ENCODE measurements around the gene GPRC5B. TPM values are rescaled to one million over a fixed set of nuclear protein-coding genes. Genes with fewer than 3 reads are reported as not detected.

The GPRC5B gene
- total RNA-seq, 6 donors from 2014 or later = 3.6 to 21.5 (median 5.5) TPM

DNA sequence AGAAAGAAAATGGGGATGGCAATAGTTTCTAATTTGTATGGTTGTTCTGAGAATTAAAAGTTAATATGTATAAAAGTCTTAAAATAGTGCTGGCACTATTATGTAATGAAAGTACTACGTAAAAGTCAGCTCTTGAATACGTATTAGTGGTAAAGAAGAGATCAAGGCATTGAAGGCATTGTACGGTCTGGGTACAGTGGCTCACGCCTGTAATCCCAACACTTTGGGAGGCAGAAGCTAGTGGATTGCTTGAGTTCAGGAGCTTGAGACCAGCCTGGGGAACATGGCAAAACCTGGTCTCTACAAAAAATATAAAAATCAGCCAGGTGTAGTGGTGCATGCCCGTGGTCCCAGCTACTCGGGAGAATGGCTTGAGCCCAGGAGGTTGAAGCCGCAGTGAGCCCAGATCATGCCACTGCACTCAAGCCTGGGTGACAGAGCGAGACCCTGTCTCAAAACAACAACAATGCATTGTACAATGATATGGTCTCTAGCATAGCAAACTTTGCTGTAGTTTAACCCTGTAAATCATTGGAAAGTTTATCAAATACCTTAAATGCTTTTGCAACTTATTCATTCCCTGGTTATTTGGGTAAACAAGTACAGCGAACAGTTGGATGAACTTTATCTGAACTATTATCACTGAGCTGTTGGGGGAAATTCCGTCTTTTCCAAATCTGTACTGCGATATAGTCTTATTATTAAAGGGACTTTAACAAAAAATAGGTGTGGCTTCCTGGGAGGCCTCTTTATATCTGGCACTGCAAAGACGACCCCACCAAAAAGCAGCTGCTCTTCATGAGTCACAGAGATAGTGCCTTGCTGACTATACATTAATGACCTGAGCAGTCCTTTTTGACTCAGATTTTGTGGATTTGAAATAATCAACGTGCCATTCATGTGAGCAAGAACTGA is 73.6 kb downstream of the GPRC5B start:
- peak overlapping the region in 1 of 4 donors; percentile 4 for H3K27ac ChIP-seq
- TF ChIP-seq EP300 (IDR thresholded peaks at IDR 0.05) (no peak), POLR2AphosphoS5 (IDR thresholded peaks at IDR 0.05) (no peak)
- 77 to 79% methylated on average over 13 of the region's 13 CpGs for WGBS, 2 donors
- DNase-seq (no peak), ATAC-seq (ENCODE audit: low FRiP score in 2 of 2) (peak in 1 of 2 donors; percentile 50)
- no peak overlapping the region for H3K4me3 ChIP-seq
- H3K4me1 ChIP-seq = peaks cover 0 to 16% (median 6%) of the 10 kb centered on the region in 4 donors
- H3K9me3 ChIP-seq = peaks cover 0 to under 1% (median 0%) of the 10 kb centered on the region in 4 donors
- H3K27me3 ChIP-seq = no peaks in the 10 kb centered on the region
- H3K36me3 ChIP-seq = no peaks in the 10 kb centered on the region

DNA sequence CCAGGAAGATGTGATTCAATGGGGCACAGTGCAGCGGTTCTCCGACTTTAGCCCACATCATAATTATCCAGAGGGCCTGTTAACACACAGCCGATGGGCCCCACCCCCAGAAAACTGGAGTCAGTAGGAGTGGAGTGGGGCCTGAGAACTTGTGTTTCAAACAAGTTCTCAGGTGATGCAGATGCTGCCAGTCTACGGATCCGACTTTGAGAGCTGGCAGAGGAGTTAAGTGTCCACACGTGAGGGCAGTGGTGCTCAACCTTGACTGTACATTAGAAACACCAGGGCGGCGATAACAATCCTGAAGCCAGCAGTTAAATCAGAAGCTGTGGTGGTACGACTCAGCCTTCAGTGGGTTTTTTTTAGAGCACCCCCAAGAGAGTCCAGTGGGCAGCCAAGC is 75.0 kb downstream of the GPRC5B start:
- Histone ChIP-seq H3K4me3 (no peak overlapping the region), H3K36me3 (no peaks in the 10 kb centered on the region), H3K4me1 (peaks cover 3 to 16% (median 8%) of the 10 kb centered on the region in 4 donors), H3K27me3 (no peaks in the 10 kb centered on the region), H3K27ac (peak overlapping the region in 1 of 4 donors; percentile 35), H3K9me3 (peaks cover 0 to 7% (median 0%) of the 10 kb centered on the region in 4 donors)
- DNase-seq (no peak), ATAC-seq (ENCODE audit: low FRiP score in 2 of 2) (no peak)
- WGBS, 2 donors = 88 to 89% methylated on average over 8 to 9 of the region's 9 CpGs
- TF ChIP-seq CTCF (IDR thresholded peaks at IDR 0.05) (no peak), POLR2AphosphoS5 (IDR thresholded peaks at IDR 0.05) (no peak), EP300 (IDR thresholded peaks at IDR 0.05) (no peak), POLR2A (IDR thresholded peaks at IDR 0.05) (no peak)

- no peak for ATAC-seq (ENCODE audit: low FRiP score in 2 of 2)
- Histone ChIP-seq H3K9me3 (peaks cover 0 to 7% (median 0%) of the 10 kb centered on the region in 4 donors), H3K36me3 (no peaks in the 10 kb centered on the region), H3K4me1 (peaks cover 3 to 21% (median 10%) of the 10 kb centered on the region in 4 donors), H3K27me3 (no peaks in the 10 kb centered on the region), H3K27ac (peak overlapping the region in 1 of 4 donors; percentile 35), H3K4me3 (no peak overlapping the region)
- DNase-seq = no peak
- WGBS, 2 donors = 61 to 74% methylated on average over 4 of the region's 4 CpGs
- no peak for TF ChIP-seq POLR2AphosphoS5 (IDR thresholded peaks at IDR 0.05)
- TF ChIP-seq EP300 (IDR thresholded peaks at IDR 0.05) = no peak
- no peak for TF ChIP-seq CTCF (IDR thresholded peaks at IDR 0.05)
- no peak for TF ChIP-seq POLR2A (IDR thresholded peaks at IDR 0.05)
Observed at GRCh38 chr16:19809121-19809635, 75.5 kb downstream of the GPRC5B start.

GRCh38 chr16:19808061-19808641 is 76.5 kb downstream of the GPRC5B start:
- H3K27ac ChIP-seq = peak overlapping the region in 2 of 4 donors; percentile 14 to 43
- 48 to 68% methylated on average over 5 of the region's 5 CpGs for WGBS, 2 donors
- DNase-seq (no peak), ATAC-seq (ENCODE audit: low FRiP score in 2 of 2) (no peak)
- no peak overlapping the region for H3K4me3 ChIP-seq
- H3K9me3 ChIP-seq = peaks cover 0 to 7% (median 0%) of the 10 kb centered on the region in 4 donors
- no peaks in the 10 kb centered on the region for H3K27me3 ChIP-seq
- H3K36me3 ChIP-seq = no peaks in the 10 kb centered on the region
- peaks cover 3 to 22% (median 11%) of the 10 kb centered on the region in 4 donors for H3K4me1 ChIP-seq
- TF ChIP-seq CTCF (IDR thresholded peaks at IDR 0.05) (no peak), EP300 (IDR thresholded peaks at IDR 0.05) (no peak), POLR2AphosphoS5 (IDR thresholded peaks at IDR 0.05) (no peak), POLR2A (IDR thresholded peaks at IDR 0.05) (no peak)

Small RNA genes within 50 kb of the gene (small RNA-seq; reads per million reads assigned to genes)
- 0 reads per million in 4 donors for gene LARP7P2

Other genes starting within 250 kb of the GPRC5B start
- 10 to 100 TPM in 4 of 6 donors, 1 to 10 TPM in 2; 4.4 to 23.3 (median 12.1) TPM for gene KNOP1, start 166.6 kb downstream of the GPRC5B start, total RNA-seq
- 10 to 100 TPM in 5 of 6 donors, 1 to 10 TPM in 1; 9.3 to 50.3 (median 18.3) TPM for gene IQCK, start 166.6 kb downstream of the GPRC5B start, total RNA-seq
- not detected for gene GPR139, start 189.0 kb upstream of the GPRC5B start, total RNA-seq

Measured in upper lobe of left lung (tissue), 6 donors.